KMS-11 (cell line): ENCODE measurements around the gene APLP2.

ENCODE experiments used
- H2AFZ ChIP-seq: fragments of 200-600 bp; sonication (generic); 2 replicates; pipeline ENCODE4 v1.6.1; 2016; ENCODE audit warnings: antibody characterized with exemption, mixed run types, low read depth
- H3K27ac ChIP-seq: fragments of 200-600 bp; sonication (generic); 2 replicates; pipeline ENCODE4 v1.6.1; 2016; ENCODE audit warnings: mild to moderate bottlenecking, mixed run types
- H3K27me3 ChIP-seq: fragments of 200-600 bp; sonication (generic); 2 replicates; pipeline ENCODE4 v1.6.1; 2017; ENCODE audit warnings: mild to moderate bottlenecking, low read depth, mixed run types, moderate library complexity; ENCODE audit not compliant: insufficient read depth
- H3K36me3 ChIP-seq: fragments of 200-600 bp; sonication (generic); 2 replicates; pipeline ENCODE4 v1.6.1; 2017; ENCODE audit warnings: mild to moderate bottlenecking, mixed run types; ENCODE audit not compliant: insufficient read depth
- H3K4me1 ChIP-seq: fragments of 200-600 bp; sonication (generic); 2 replicates; pipeline ENCODE4 v1.6.1; 2016; ENCODE audit warnings: mild to moderate bottlenecking, low read depth, mixed run types; ENCODE audit not compliant: poor library complexity, severe bottlenecking
- H3K4me2 ChIP-seq: fragments of 200-600 bp; sonication (generic); 2 replicates; pipeline ENCODE4 v1.7.0; 2016; ENCODE audit warnings: mild to moderate bottlenecking, mixed run types
- H3K4me3 ChIP-seq: fragments of 200-600 bp; sonication (generic); IDR thresholded peaks from 2 replicates; pipeline ENCODE4 v1.6.1; 2017; ENCODE audit warnings: low read depth, low read length, mixed read lengths; ENCODE audit not compliant: insufficient read depth
- H3K79me2 ChIP-seq: fragments of 200-600 bp; sonication (generic); 2 replicates; pipeline ENCODE4 v1.6.1; 2016; ENCODE audit warnings: low read depth, mixed run types; ENCODE audit not compliant: insufficient read depth
- H3K9ac ChIP-seq: fragments of 200-600 bp; sonication (generic); 2 replicates; pipeline ENCODE4 v1.6.1; 2016; ENCODE audit warnings: mild to moderate bottlenecking, mixed run types
- H4K20me1 ChIP-seq: fragments of 200-600 bp; sonication (generic); 2 replicates; pipeline ENCODE4 v1.6.1; 2016; ENCODE audit warnings: mild to moderate bottlenecking, mixed run types; ENCODE audit not compliant: insufficient read depth
- TF ChIP-seq, protein P1 (sequence below): fragments of 200-600 bp; sonication (generic); conservative IDR thresholded peaks from 2 replicates; pipeline ENCODE4 v1.6.1; 2017; ENCODE audit warnings: low read depth, mild to moderate bottlenecking, antibody characterized with exemption, low read length, moderate library complexity, mixed read lengths

The APLP2 gene

GRCh38 chr11:130183878-130184610 lies 114.3 kb downstream of the APLP2 start:
- H3K27ac ChIP-seq, result no peak overlapping the region; the same call in 1 of the 2 replicates
- no peak overlapping the region for H2AFZ ChIP-seq
- H3K4me1 ChIP-seq, result peaks cover 46% of the 10 kb centered on the region
- no peak overlapping the region for H3K9ac ChIP-seq
- no peak overlapping the region for H3K4me3 ChIP-seq
- H3K4me2 ChIP-seq, result no peak overlapping the region
- peaks cover 65% of the 10 kb centered on the region for H3K79me2 ChIP-seq
- TF ChIP-seq, protein P1, sequence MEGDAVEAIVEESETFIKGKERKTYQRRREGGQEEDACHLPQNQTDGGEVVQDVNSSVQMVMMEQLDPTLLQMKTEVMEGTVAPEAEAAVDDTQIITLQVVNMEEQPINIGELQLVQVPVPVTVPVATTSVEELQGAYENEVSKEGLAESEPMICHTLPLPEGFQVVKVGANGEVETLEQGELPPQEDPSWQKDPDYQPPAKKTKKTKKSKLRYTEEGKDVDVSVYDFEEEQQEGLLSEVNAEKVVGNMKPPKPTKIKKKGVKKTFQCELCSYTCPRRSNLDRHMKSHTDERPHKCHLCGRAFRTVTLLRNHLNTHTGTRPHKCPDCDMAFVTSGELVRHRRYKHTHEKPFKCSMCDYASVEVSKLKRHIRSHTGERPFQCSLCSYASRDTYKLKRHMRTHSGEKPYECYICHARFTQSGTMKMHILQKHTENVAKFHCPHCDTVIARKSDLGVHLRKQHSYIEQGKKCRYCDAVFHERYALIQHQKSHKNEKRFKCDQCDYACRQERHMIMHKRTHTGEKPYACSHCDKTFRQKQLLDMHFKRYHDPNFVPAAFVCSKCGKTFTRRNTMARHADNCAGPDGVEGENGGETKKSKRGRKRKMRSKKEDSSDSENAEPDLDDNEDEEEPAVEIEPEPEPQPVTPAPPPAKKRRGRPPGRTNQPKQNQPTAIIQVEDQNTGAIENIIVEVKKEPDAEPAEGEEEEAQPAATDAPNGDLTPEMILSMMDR, result no peak
- H3K27me3 ChIP-seq, result no peaks in the 10 kb centered on the region
- H4K20me1 ChIP-seq, result no peaks in the 10 kb centered on the region
- no peaks in the 10 kb centered on the region for H3K36me3 ChIP-seq

DNA sequence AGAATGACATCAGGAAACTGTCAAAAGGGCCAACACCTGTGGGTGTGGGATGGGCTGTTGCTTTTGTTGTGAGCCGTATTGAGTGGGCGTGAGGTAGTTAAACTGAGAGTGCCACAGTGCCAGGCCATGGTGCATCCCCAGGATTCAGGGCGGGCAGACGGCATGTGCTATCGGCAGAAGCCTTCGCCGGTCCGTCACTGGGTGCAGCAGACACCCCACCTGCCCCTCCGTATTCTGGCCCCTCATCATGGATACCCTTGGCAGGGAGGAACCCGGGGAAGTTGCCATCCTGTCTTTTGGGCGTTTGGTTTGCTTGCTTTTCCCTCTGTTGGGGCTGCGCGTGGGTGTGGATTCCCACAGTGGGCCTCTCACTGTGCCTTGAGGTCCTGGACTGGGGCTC lies 117.4 kb downstream of the APLP2 start:
- no peak overlapping the region for H3K4me3 ChIP-seq
- H4K20me1 ChIP-seq, result no peaks in the 10 kb centered on the region
- H3K36me3 ChIP-seq, result no peaks in the 10 kb centered on the region
- peaks cover 45% of the 10 kb centered on the region for H3K79me2 ChIP-seq
- H3K9ac ChIP-seq, result no peak overlapping the region
- H3K27ac ChIP-seq, result no peak overlapping the region
- H3K4me1 ChIP-seq, result peaks cover 17% of the 10 kb centered on the region
- H3K27me3 ChIP-seq, result no peaks in the 10 kb centered on the region
- H3K4me2 ChIP-seq, result no peak overlapping the region
- TF ChIP-seq, protein P1, result no peak
- H2AFZ ChIP-seq, result no peak overlapping the region

- Histone ChIP-seq H3K36me3 (no peaks in the 10 kb centered on the region), H3K79me2 (peaks cover 36% of the 10 kb centered on the region), H3K4me3 (no peak overlapping the region), H3K9ac (no peak overlapping the region), H2AFZ (no peak overlapping the region), H4K20me1 (no peaks in the 10 kb centered on the region), H3K27me3 (no peaks in the 10 kb centered on the region), H3K27ac (no peak overlapping the region), H3K4me1 (peaks cover 7% of the 10 kb centered on the region), H3K4me2 (no peak overlapping the region)
- TF ChIP-seq, protein P1, result no peak
Measured at GRCh38 chr11:130188047-130188446, 118.4 kb downstream of the APLP2 start.

DNA sequence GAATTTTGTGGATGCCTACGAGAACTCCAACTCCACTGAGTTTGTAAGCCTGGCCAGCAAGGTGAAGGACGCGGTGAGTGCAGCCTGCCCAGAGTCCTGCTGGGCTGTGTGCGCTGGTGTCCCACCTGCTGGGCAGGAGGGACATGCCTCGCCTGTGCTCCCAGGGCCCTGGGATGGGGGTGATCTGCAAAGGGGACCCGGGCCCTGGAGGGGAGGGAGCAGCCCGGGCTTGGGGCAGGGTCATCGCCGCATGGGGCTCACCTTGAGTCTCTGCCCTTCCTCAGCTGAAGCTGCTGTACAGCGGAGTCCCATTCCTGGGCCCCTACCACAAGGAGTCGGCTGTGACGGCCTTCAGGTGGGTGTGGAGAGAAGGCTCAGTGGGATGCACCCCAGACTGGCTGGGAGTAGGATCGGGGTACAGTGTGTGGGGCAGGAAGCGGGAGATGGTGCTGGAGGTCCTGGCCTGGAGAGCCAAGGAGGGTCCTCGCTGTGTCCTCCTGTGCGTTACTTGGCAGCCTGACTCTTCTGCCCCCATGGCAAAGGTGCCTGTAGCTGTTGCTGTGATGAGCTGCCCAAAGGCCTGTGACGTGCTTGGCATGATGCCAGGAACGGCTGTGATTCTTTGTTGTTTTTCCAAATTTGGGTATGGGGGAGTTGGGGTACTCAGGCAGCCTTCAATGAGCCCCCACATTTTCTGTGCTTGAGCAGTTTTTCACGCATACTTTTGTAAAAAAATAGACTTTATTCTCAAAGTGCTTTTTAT lies 119.1 kb downstream of the APLP2 start:
- Histone ChIP-seq H2AFZ (no peak overlapping the region), H3K27me3 (no peaks in the 10 kb centered on the region), H3K27ac (no peak overlapping the region), H3K4me1 (peaks cover under 1% of the 10 kb centered on the region), H3K79me2 (peaks cover 29% of the 10 kb centered on the region), H4K20me1 (no peaks in the 10 kb centered on the region), H3K9ac (no peak overlapping the region), H3K4me3 (no peak overlapping the region), H3K4me2 (no peak overlapping the region), H3K36me3 (no peaks in the 10 kb centered on the region)
- TF ChIP-seq, protein P1, result no peak
